SJSA1 (cell line): Measurements from ENCODE around the gene HLA-DMA. TPM values are rescaled to one million over a fixed set of nuclear protein-coding genes. Genes with fewer than 3 reads are reported as not detected.

Experiments used
- DNase-seq, 2 experiments: peaks; one replicate each; pipeline ENCODE4 v3.0.0-alpha.2; 2015 to 2020; ENCODE audit warnings: low spot score in 2 of 2, low read depth in 1 of 2
- H3K27ac ChIP-seq: fragments of 250-450 bp; sonication (Bioruptor Pico); 2 replicates; pipeline ENCODE4 v1.5.1; 2020; ENCODE audit warnings: mild to moderate bottlenecking, moderate library complexity
- H3K27me3 ChIP-seq: fragments of 250-450 bp; sonication (Bioruptor Pico); replicated peaks from 2 replicates; pipeline ENCODE4 v1.5.1; 2020; ENCODE audit warnings: mild to moderate bottlenecking, moderate library complexity
- H3K36me3 ChIP-seq: fragments of 250-450 bp; sonication (Bioruptor Pico); 2 replicates; pipeline ENCODE4 v1.5.1; 2020; ENCODE audit warnings: mild to moderate bottlenecking
- H3K4me1 ChIP-seq: fragments of 250-450 bp; sonication (Bioruptor Pico); replicated peaks from 2 replicates; pipeline ENCODE4 v1.6.1; 2021; ENCODE audit warnings: mild to moderate bottlenecking
- H3K4me3 ChIP-seq: fragments of 250-450 bp; sonication (Bioruptor Pico); 2 replicates; pipeline ENCODE4 v1.5.1; 2020; ENCODE audit warnings: mild to moderate bottlenecking
- H3K9me3 ChIP-seq: fragments of 250-450 bp; sonication (Bioruptor Pico); replicated peaks from 2 replicates; pipeline ENCODE4 v1.5.1; 2020; ENCODE audit warnings: mild to moderate bottlenecking
- total RNA-seq: library from RNA; depleted of rRNA; stranded (reverse); fragments of >200 nt; shearing (Covaris generic); gene quantifications from 2 replicates; pipeline ENCODE4 v1.2.3, GENCODE V29; 2014; rRNA removed

Gene HLA-DMA
- total RNA-seq, 1 experiment from 2014 or later: 0.24 TPM

DNA sequence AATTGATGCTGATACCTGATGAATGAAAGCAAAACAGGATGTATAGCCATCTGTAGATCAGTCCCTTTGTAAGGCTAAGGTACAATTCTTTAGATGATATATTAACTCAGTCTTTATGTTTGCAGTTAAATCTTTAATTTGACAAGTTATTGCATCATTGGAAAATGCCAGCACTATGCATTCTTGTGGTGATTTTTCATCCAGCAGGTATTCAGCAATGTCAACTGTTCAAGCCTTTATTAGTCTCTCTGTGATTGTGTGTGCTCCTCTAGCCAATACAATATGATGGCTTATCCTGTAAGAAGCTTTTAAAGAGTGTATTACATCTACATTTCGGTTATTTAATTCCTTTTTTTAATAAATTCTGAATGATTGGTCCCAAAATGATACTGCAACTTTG lies 46.4 kb downstream of the HLA-DMA start:
- no peak overlapping the region for H3K27ac ChIP-seq
- no peaks in the 10 kb centered on the region for H3K4me1 ChIP-seq
- H3K36me3 ChIP-seq: peaks cover 2% of the 10 kb centered on the region
- peaks cover 14% of the 10 kb centered on the region for H3K27me3 ChIP-seq
- H3K4me3 ChIP-seq: no peak overlapping the region
- DNase-seq: no peak
- no peaks in the 10 kb centered on the region for H3K9me3 ChIP-seq

GRCh38 chr6:32905078-32905477 lies 47.8 kb downstream of the HLA-DMA start:
- Histone ChIP-seq H3K4me1 (no peaks in the 10 kb centered on the region), H3K27ac (no peak overlapping the region), H3K4me3 (no peak overlapping the region), H3K36me3 (peaks cover 9% of the 10 kb centered on the region), H3K27me3 (peaks cover 12% of the 10 kb centered on the region), H3K9me3 (no peaks in the 10 kb centered on the region)
- DNase-seq: no peak

GRCh38 chr6:32903952-32904351 lies 48.9 kb downstream of the HLA-DMA start:
- Histone ChIP-seq H3K4me3 (no peak overlapping the region), H3K4me1 (no peaks in the 10 kb centered on the region), H3K27ac (no peak overlapping the region), H3K36me3 (peaks cover 9% of the 10 kb centered on the region), H3K9me3 (no peaks in the 10 kb centered on the region), H3K27me3 (peaks cover 9% of the 10 kb centered on the region)
- DNase-seq: no peak

Other genes starting within 250 kb of the HLA-DMA start
- not detected in 2 replicates for gene HLA-DQA2, start 211.7 kb downstream of the HLA-DMA start, total RNA-seq
- gene HLA-DQB2, start 189.6 kb downstream of the HLA-DMA start, total RNA-seq: not detected in 2 replicates
- 0.32 TPM in 1 of 2 replicates, not detected in the other for gene HLA-DOB, start 136.1 kb downstream of the HLA-DMA start, total RNA-seq
- gene TAP2, start 114.4 kb downstream of the HLA-DMA start, total RNA-seq: 18.5 and 34.2 TPM in 2 replicates
- 107 and 118 TPM in 2 replicates for gene PSMB8, start 109.0 kb downstream of the HLA-DMA start, total RNA-seq
- gene TAP1, start 99.4 kb downstream of the HLA-DMA start, total RNA-seq: 92.8 and 106 TPM in 2 replicates
- gene PSMB9, start 98.9 kb downstream of the HLA-DMA start, total RNA-seq: 66.0 and 91.8 TPM in 2 replicates
- gene HLA-DMB, start 12.1 kb downstream of the HLA-DMA start, total RNA-seq: not detected in 2 replicates
- 76.3 and 118 TPM in 2 replicates for gene BRD2, start 15.5 kb upstream of the HLA-DMA start, total RNA-seq
- gene HLA-DOA, start 56.5 kb upstream of the HLA-DMA start, total RNA-seq: not detected in 2 replicates
- gene HLA-DPA1, start 120.6 kb upstream of the HLA-DMA start, total RNA-seq: not detected in 2 replicates
- not detected in 2 replicates for gene HLA-DPB1, start 122.9 kb upstream of the HLA-DMA start, total RNA-seq
- 0.32 TPM in 1 of 2 replicates, not detected in the other for gene COL11A2, start 239.4 kb upstream of the HLA-DMA start, total RNA-seq
- 12.4 and 14.7 TPM in 2 replicates for gene RXRB, start 247.6 kb upstream of the HLA-DMA start, total RNA-seq
- gene SLC39A7, start 247.8 kb upstream of the HLA-DMA start, total RNA-seq: 105 and 122 TPM in 2 replicates